Astrocyte (in vitro differentiated cells and primary cell): Measurements from ENCODE around the gene JAK3. TPM values are rescaled to one million over a fixed set of nuclear protein-coding genes. Genes with fewer than 3 reads are reported as not detected.
"Not testable (repeated sequence)": the region's sequence is repeated elsewhere in the genome, so short reads cannot be mapped to it uniquely, and the experiment has no call there.

Experiments
- DNase-seq: peaks from one replicate; pipeline ENCODE4 v3.0.0-alpha.2; 2010; ENCODE audit warnings: low read depth
- FAIRE-seq: peaks from 2 replicates; lab custom pipeline; 2011; peaks lifted over from hg19 to GRCh38; lab: Jason Lieb, UNC
- H2AFZ ChIP-seq: 2 replicates; pipeline ENCODE4 v1.6.0; 2012; ENCODE audit warnings: low read depth, low read length, inconsistent platforms
- H3K27ac ChIP-seq: 2 replicates; pipeline ENCODE4 v1.5.1; 2011; ENCODE audit warnings: low read depth, low read length, inconsistent platforms
- H3K27me3 ChIP-seq: 2 replicates; pipeline ENCODE4 v1.6.0; 2011; ENCODE audit warnings: low read length, inconsistent platforms; ENCODE audit not compliant: insufficient read depth
- H3K36me3 ChIP-seq: 2 replicates; pipeline ENCODE4 v1.5.1; 2011; ENCODE audit warnings: low read length, inconsistent platforms; ENCODE audit not compliant: insufficient read depth
- H3K4me1 ChIP-seq: 2 replicates; pipeline ENCODE4 v1.5.1; 2011; ENCODE audit warnings: low read length, inconsistent platforms; ENCODE audit not compliant: insufficient read depth
- H3K4me2 ChIP-seq: 2 replicates; pipeline ENCODE4 v1.6.0; 2012; ENCODE audit warnings: low read length, inconsistent platforms
- H3K4me3 ChIP-seq: 2 replicates; pipeline ENCODE4 v1.5.1; 2011; ENCODE audit warnings: low read depth, mild to moderate bottlenecking, low read length, inconsistent platforms; ENCODE audit not compliant: insufficient read depth
- H3K79me2 ChIP-seq: 2 replicates; pipeline ENCODE4 v1.6.0; 2012; ENCODE audit warnings: mild to moderate bottlenecking, low read length, inconsistent platforms; ENCODE audit not compliant: insufficient read depth
- H3K9ac ChIP-seq: 2 replicates; pipeline ENCODE4 v1.6.0; 2012; ENCODE audit warnings: mild to moderate bottlenecking, low read length, inconsistent platforms
- H3K9me3 ChIP-seq: 2 replicates; pipeline ENCODE4 v1.5.1; 2012; ENCODE audit warnings: low read depth, mild to moderate bottlenecking, low read length, inconsistent platforms; ENCODE audit not compliant: insufficient read depth
- H4K20me1 ChIP-seq: 2 replicates; pipeline ENCODE4 v1.6.0; 2012; ENCODE audit warnings: low read length, inconsistent platforms; ENCODE audit not compliant: insufficient read depth
- H3K27ac Mint-ChIP-seq: one replicate; pipeline ENCODE4 v1.8.0; 2021; ENCODE audit warnings: mild to moderate bottlenecking, mixed read lengths; ENCODE audit not compliant: unreplicated experiment
- H3K27me3 Mint-ChIP-seq: one replicate; pipeline ENCODE4 v1.8.0; 2021; ENCODE audit warnings: low read depth, mixed read lengths; ENCODE audit not compliant: unreplicated experiment
- H3K36me3 Mint-ChIP-seq: one replicate; pipeline ENCODE4 v1.8.0; 2021; ENCODE audit warnings: low read depth, mixed read lengths; ENCODE audit not compliant: unreplicated experiment
- H3K4me1 Mint-ChIP-seq: one replicate; pipeline ENCODE4 v1.8.0; 2021; ENCODE audit warnings: low read depth, mixed read lengths; ENCODE audit not compliant: unreplicated experiment
- H3K4me3 Mint-ChIP-seq: one replicate; pipeline ENCODE4 v1.8.0; 2021; ENCODE audit warnings: mild to moderate bottlenecking, moderate library complexity, mixed read lengths; ENCODE audit not compliant: unreplicated experiment
- H3K9me3 Mint-ChIP-seq: one replicate; pipeline ENCODE4 v1.8.0; 2021; ENCODE audit warnings: mild to moderate bottlenecking, mixed read lengths; ENCODE audit not compliant: unreplicated experiment
- CTCF ChIP-seq: IDR thresholded peaks from 2 replicates; pipeline ENCODE4 v1.5.1; 2011; ENCODE audit warnings: low read depth, mild to moderate bottlenecking, inconsistent platforms, low read length, moderate library complexity; ENCODE audit not compliant: insufficient read depth
- EZH2 ChIP-seq: IDR thresholded peaks from 2 replicates; pipeline ENCODE4 v1.6.1; 2012; ENCODE audit warnings: mild to moderate bottlenecking, low read length, inconsistent platforms; ENCODE audit not compliant: insufficient read depth
- total RNA-seq: library from RNA; stranded (reverse); gene quantifications from 2 replicates; pipeline ENCODE4 v1.2.1, GENCODE V29; 2021

JAK3 gene
- total RNA-seq, 1 donor from 2014 or later: 1.00 TPM

- Histone ChIP-seq H4K20me1 (no peaks in the 10 kb centered on the region), H3K4me3 (no peak overlapping the region), H3K36me3 (no peaks in the 10 kb centered on the region), H3K27ac (no peak overlapping the region), H2AFZ (no peak overlapping the region), H3K4me1 (no peaks in the 10 kb centered on the region), H3K4me2 (no peak overlapping the region), H3K9ac (no peak overlapping the region), H3K9me3 (no peaks in the 10 kb centered on the region), H3K79me2 (no peaks in the 10 kb centered on the region), H3K27me3 (peaks cover 3% of the 10 kb centered on the region)
- peaks cover 33% of the 10 kb centered on the region for H3K27me3 Mint-ChIP-seq
- H3K27ac Mint-ChIP-seq: no peak overlapping the region
- no peaks in the 10 kb centered on the region for H3K36me3 Mint-ChIP-seq
- no peak for DNase-seq
- no peak overlapping the region for H3K4me3 Mint-ChIP-seq
- no peak for TF ChIP-seq EZH2
- no peak for TF ChIP-seq CTCF
- FAIRE-seq: no peak
- H3K4me1 Mint-ChIP-seq: peaks cover 2% of the 10 kb centered on the region
- H3K9me3 Mint-ChIP-seq: no peaks in the 10 kb centered on the region
These were observed 45.5 kb downstream of the JAK3 start for GRCh38 chr19:17802137-17802858.

- H3K36me3 ChIP-seq, H3K9ac ChIP-seq, H3K27ac Mint-ChIP-seq, H3K4me1 ChIP-seq, H3K4me3 ChIP-seq, DNase-seq, H3K4me2 ChIP-seq, H3K27ac ChIP-seq, H2AFZ ChIP-seq, H3K79me2 ChIP-seq, H3K9me3 Mint-ChIP-seq, H3K36me3 Mint-ChIP-seq, H3K4me3 Mint-ChIP-seq, H3K4me1 Mint-ChIP-seq, H3K9me3 ChIP-seq, H4K20me1 ChIP-seq, FAIRE-seq: not testable (repeated sequence)
- peaks cover 27% of the 10 kb centered on the region for H3K27me3 ChIP-seq
- H3K27me3 Mint-ChIP-seq: peaks cover 53% of the 10 kb centered on the region
These were observed 49.2 kb downstream of the JAK3 start for GRCh38 chr19:17798599-17798998.

- H3K9ac ChIP-seq: no peak overlapping the region
- no peak for FAIRE-seq
- no peak overlapping the region for H2AFZ ChIP-seq
- H3K27me3 ChIP-seq: peaks cover 27% of the 10 kb centered on the region
- H3K4me2 ChIP-seq: no peak overlapping the region
- H3K36me3 Mint-ChIP-seq: no peaks in the 10 kb centered on the region
- H3K4me1 Mint-ChIP-seq: peaks cover 2% of the 10 kb centered on the region
- H3K27ac ChIP-seq: no peak overlapping the region
- H3K4me1 ChIP-seq: no peaks in the 10 kb centered on the region
- H3K27ac Mint-ChIP-seq: no peak overlapping the region
- DNase-seq: no peak
- no peak overlapping the region for H3K4me3 ChIP-seq
- H3K4me3 Mint-ChIP-seq: no peak overlapping the region
- no peaks in the 10 kb centered on the region for H4K20me1 ChIP-seq
- no peaks in the 10 kb centered on the region for H3K9me3 Mint-ChIP-seq
- peaks cover 49% of the 10 kb centered on the region for H3K27me3 Mint-ChIP-seq
- TF ChIP-seq EZH2 (no peak), CTCF (no peak)
- no peaks in the 10 kb centered on the region for H3K36me3 ChIP-seq
- H3K9me3 ChIP-seq: no peaks in the 10 kb centered on the region
- H3K79me2 ChIP-seq: no peaks in the 10 kb centered on the region
These were observed 50.2 kb downstream of the JAK3 start for GRCh38 chr19:17797424-17798201.
